T-helper 1 cell treated with Interleukin-12 subunit alpha and Interleukin-12 subunit beta and Interleukin-4 antibody, amounts not matched to agents 30 ng/mL and 1 ng/mL, for 36 hours (primary cell): ENCODE data around the gene HS3ST4. TPM values are rescaled to one million over a fixed set of nuclear protein-coding genes. Genes with fewer than 3 reads are reported as not detected.
"Not testable (repeated sequence)": the region's sequence is repeated elsewhere in the genome, so short reads cannot be mapped to it uniquely, and the experiment has no call there.

Experiments used
- intact Hi-C: fragments of 100-400 bp; cut with micrococcal nuclease; formaldehyde crosslinking; loops from one replicate; pipeline ENCODE4 v1.15.1; 2024
- total RNA-seq: library from RNA; stranded (reverse); gene quantifications from 2 replicates; pipeline ENCODE4 v1.2.3, GENCODE V29; 2022

The HS3ST4 gene
- total RNA-seq, 1 donor from 2014 or later: not detected

GRCh38 chr16:26087091-26087490 is 395.3 kb downstream of the HS3ST4 start:
- intact Hi-C loops: no loop called here

DNA sequence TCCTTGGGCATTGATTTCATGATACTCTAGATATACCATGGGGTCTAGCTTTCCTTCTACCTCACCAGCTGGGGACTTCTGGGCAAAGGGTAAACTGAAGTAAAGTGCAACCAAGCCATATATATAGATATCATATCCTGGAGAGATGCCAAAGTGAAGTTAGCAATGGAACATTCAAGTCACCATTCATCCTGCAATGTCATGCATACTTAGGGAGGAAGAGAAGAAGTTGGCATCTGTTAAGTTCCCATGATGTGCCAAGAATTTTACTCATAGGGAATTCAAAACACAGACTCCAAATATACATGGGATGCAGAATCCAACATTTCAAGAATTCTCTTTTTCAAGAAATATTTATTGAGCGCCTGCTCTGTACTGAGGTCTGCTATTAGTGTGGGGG is 399.8 kb downstream of the HS3ST4 start:
- intact Hi-C loops: no loop called here

GRCh38 chr16:26098206-26098605 is 406.4 kb downstream of the HS3ST4 start:
- intact Hi-C loops: not testable (repeated sequence)

DNA sequence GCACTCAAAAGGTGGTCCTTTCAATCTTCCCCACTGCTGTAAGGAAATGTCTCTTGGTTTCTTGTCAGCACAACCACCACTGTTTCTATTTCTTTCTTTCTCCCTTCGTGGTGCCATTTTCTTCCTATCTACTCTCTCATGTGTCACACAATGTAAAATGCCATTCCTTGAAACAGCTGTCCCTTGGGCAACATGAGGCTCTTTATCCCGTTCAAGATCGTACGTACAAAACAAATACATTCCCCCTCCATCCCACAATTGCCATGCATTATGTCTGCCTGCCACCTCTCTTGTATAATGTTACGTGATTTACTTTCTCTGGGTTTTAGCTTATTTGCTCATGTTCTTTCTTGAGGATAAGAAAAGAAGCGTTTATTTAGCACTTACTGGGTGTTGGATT is 410.6 kb downstream of the HS3ST4 start:
- intact Hi-C loops: no loop called here

DNA sequence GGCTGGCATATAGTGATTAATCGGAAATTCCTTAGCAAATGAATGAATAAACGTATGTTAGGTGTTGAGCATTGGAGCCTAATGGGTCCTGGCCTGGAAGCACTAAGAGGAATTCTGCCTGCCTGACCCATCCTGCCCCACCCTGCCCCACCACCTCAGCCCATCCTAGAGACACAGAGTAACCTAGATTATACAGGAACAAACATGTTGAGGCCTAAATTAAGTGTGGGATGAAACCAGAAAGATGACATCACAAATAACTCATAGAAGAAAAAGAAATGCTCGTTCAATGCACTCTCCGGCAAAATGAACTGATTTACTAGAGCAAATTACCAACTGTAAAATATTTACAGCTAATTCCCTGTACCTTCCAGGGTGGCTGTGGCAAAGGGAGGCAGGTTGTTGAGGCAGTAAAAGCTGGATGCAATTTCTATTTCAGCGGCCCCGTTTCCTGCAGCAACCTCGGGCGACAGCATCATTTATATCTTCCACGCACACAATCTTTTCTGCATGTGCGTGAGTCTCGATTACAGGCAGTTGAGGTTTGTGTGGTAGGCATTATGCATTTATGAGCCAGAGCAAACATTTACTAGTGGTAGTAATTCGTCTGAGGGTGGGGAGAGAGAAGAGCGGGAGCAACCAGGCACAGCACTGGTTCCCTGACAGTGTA is 417.2 kb downstream of the HS3ST4 start:
- intact Hi-C loops: no loop called here

GRCh38 chr16:26111900-26112299 is 420.1 kb downstream of the HS3ST4 start:
- intact Hi-C loops: no loop called here

DNA sequence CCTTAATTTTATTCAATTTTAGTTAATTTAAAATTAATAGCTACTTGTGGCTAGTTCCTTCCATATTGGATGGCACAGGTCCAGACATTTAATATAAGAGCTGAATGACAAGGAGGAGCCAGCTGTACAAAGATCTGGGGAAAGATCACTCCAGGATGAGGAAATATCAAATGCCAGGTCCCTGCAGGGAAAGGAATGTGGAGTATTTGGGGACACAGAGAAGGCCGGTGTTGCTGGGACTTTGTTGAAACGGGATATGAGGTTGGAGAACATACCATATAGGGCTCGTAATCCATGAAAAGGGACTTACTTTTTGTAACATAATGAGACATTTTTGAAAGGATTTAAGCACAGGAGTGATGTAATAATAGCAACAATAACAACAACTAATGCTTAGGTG is 426.8 kb downstream of the HS3ST4 start:
- intact Hi-C loops: no loop called here

- intact Hi-C loops: no loop called here
These were observed 429.0 kb downstream of the HS3ST4 start for GRCh38 chr16:26120729-26121128.

DNA sequence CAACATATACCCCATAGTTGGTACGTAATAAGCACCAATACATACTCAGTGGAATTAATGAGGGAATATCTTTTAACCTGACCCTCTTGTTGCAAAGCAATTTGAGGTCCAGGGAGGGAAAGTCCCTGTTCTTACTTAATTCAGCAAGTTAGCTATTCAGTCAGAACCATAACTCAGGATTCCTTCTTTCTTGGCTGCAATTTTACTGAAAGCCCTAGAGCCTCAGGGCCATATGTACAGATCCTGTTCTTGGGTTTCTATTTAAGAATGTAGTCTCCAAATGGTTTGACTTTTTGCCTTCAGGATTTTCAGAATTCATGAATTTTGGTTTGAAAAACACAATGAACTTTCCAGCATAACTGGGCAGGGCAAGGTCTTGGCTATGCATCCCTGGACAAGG is 436.5 kb downstream of the HS3ST4 start:
- intact Hi-C loops: no loop called here

DNA sequence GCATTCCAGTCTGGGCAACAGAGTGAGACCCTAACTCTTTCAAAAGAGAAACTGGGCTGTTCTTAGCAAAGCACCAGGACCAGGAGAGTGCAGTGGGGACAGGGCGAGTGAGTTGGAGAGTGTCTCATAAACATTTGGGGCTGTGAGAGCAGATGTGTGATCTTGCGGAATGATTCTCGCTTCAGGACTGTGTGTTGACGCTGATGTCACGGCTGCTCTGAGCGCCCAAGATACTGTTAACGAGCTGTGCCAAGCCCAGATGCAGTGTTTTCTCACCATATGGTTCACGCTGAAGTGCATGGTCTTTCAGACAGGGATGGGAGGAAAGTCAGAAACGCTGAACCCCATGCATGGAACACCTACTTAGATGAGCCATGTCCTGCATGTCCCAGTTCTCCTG is 438.2 kb downstream of the HS3ST4 start:
- intact Hi-C loops: no loop called here

DNA sequence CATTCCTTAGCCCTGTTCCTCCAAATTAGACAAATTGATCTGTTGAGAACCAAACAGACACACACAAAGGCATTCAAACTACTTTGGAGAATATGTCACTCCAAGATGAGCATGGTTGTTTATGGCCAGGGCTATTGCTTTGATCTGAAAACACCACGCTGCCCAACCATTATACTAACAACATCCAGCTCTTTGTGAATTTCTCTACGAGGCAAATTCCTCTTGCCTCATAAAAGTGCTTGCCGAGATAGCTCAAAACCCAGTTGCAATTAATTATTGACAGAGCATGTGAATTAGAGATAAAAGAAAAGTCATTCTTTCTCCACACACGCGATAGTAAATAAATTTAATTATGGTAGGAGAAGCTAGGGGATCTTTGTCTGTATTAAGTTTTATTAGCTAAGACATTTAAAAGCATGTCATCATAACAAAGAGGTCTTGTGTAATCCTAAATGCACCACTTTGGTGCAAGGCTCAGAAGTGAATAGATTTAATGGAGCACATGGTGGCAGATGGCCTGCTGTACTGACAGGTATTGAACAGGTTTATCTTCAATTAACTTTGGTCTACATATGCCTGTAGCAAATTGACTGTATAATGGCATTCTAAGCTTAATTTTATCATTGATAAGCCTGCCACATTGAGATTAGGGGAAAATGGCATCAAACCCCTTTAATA is 441.8 kb downstream of the HS3ST4 start:
- intact Hi-C loops: no loop called here

GRCh38 chr16:26134588-26134987 is 442.8 kb downstream of the HS3ST4 start:
- intact Hi-C loops: no loop called here

DNA sequence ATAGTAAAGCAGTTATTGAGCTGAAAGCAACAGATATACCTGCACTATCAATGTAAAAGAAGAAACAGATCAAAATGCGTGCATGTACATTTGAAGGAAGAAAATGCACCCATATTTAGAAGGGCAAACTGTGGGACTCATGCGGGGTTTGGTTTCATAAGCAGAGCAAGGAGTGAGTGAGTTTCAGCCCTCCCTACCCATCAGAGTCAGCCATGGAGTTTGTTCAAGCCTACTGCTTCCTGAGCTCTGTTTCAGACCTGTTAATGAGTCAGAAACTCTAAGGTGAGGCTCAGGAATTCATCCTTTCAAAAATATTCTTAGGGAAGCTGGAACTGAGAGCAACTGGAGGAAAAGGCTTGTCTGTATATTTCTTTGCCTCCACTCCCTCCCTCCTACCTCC is 446.2 kb downstream of the HS3ST4 start:
- intact Hi-C loops: no loop called here

DNA sequence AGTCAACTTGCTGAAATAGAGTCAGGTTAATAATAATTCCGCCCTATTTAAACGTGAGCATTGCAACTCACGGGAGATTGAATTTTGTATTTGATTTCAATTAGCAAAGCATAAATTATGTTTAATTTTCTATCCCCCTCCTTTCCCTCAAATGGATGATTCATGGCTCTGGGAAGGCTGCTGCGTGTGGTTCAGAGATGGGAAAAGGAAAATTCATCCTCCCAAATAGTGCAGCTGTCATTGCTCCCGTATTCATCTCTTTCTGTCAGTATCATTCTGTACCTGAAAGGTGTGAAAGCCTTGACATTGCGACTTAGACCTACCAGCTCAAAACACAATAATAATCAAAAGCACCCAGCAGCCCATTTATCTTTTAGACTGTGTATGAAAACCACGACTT is 447.3 kb downstream of the HS3ST4 start:
- intact Hi-C loops: no loop called here

DNA sequence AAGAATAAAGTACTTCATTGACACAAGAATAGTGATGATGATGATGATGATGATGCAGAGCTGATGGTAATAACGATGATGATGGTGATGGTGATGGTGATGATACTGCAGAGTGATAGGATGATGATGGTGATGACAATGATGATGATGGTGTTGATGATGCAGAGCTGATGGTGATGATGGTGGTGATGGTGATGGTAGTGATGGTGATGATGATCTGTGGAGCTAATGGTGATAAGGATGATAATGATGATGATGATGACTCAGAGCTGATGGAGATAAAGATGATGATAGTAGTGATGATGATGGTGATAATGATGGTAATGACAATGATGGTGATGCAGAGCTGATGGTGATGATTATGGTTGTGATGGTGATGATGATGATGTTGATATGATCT is 448.1 kb downstream of the HS3ST4 start:
- intact Hi-C loops: no loop called here

DNA sequence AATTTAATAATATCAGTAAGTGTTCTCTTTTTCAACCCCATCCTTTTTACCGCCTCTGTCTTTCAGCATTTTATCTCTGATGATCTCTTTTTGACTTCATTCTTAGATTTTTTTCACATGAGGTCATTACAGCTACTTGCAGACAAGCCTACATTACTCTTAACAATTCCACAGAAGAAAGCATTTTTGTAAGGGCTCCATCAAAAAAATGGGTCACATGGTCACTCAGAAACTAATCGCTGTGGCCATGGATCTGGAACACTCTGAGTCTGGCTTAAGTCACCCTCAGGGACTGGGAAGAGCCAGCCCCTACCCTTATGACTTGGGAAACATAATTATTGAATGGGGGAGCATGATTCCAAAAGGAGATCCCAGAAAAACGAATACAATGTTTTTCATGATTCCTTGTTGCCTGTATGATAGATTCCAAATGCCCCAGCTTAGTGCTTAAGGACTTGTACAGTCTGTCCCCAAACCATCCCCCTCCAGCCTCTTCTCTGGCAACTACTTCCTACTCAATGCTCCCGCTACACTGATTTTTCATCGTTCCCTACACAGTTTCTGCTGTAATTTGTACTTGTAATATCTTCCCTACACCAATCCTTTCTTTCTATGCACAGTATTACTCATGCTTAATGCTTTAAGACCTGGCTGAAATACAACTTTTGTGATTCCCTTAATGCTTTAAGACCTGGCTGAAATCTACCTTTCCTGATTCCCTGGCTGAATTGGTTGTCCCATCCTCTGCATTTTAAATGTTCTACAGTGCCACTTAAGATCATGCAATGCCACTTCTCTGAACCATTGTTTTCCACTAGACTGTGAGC is 457.8 kb downstream of the HS3ST4 start:
- intact Hi-C loops: no loop called here

- intact Hi-C loops: no loop called here
These were observed 463.5 kb downstream of the HS3ST4 start for GRCh38 chr16:26155221-26155620.

DNA sequence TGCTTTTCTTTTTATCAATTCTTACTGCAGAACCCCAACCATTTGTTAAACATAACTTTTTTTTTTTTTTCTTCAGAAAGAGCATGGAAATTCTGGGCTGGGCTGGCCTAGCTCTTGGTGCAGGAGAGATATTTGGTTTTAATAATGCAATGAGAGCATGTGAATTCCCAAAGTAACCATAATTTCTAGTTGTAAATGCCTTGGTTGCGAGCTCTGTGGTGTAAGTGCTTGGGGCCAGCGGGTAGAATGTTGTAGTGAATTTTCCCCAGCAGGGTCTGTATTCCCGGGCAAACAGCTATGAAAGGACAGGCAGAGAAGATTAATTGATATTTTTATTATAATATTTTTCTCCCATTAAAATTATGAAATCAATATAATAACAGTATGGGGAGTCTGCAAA is 465.6 kb downstream of the HS3ST4 start:
- intact Hi-C loops: no loop called here

DNA sequence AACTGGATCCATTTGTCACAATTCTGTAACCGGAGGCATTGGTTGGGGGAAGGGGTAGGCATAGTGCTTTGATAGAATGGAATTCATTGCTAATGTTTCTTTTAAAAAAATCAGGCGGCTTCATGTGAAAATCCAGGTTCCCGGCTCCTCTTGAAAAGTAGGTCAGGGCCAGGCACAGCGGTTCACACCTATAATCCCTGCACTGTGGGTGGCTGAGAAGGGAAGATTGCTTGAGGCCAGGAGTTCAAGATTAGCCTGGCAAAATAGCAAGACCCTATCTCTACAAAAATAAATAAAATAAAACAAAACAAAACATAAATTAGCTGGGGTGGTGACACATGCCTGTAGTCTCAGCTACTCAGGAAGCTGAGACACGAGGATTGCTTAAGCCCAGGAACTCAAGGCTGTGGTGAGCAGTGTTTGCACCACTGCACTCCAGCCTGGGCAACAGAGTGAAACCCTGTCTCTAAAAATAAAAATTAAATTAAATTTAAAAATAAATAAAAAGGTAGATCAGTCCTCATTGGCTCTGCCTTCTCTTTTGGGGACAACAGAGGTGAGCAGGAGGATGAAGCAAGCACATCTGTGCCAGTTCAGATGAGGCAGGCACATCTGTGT is 466.5 kb downstream of the HS3ST4 start:
- intact Hi-C loops: no loop called here

- intact Hi-C loops: no loop called here
These were observed 469.9 kb downstream of the HS3ST4 start for GRCh38 chr16:26161461-26162180.

DNA sequence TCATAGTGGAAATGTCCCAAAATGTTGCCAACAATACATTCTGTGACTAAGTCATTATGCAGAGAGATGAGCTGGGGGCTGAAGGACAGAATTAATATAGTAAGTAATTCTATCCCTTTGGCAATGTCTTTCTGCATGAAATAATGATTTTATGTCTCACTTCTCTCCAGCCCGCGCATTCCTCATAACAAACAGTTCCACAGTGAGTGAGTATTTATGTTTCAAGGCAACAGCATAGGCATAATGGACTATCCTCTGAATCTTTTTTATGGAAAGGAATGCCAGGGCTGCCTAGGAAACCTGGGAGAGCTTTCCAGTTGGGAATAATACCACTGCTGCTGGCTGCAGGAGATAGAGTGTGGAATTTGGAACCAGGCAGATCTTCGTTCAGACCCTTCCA is 477.7 kb downstream of the HS3ST4 start:
- intact Hi-C loops: no loop called here
